GM12891 (cell line): ENCODE measurements around the gene DPEP1.

Experiments used
- POLR2A ChIP-seq: IDR thresholded peaks from 2 replicates; pipeline ENCODE4 v1.6.1; 2011; ENCODE audit warnings: low read depth, low read length, control low read depth
- POLR2AphosphoS5 ChIP-seq: IDR thresholded peaks from 2 replicates; pipeline ENCODE4 v1.6.1; 2011; ENCODE audit warnings: low read depth, low read length, control low read depth
- TAF1 ChIP-seq: IDR thresholded peaks from 2 replicates; pipeline ENCODE4 v1.6.1; 2011; ENCODE audit warnings: low read depth, low read length, control low read depth

GRCh38 chr16:89596061-89596689 is 17.3 kb upstream of the DPEP1 start:
- TF ChIP-seq TAF1: no peak
- TF ChIP-seq POLR2A: no peak
- no peak for TF ChIP-seq POLR2AphosphoS5
